ENCODE data around the gene AKAP13. TPM values are rescaled to one million over a fixed set of nuclear protein-coding genes. Genes with fewer than 3 reads are reported as not detected.

AKAP13 gene
- total and polyA plus RNA-seq, 7 donors: 18.2 to 126 (median 93.7) TPM

- H3K9me3 ChIP-seq: no peaks in the 10 kb centered on the region
- DNase-seq (no peak), ATAC-seq (no peak)
- H3K4me1 ChIP-seq: peaks cover 15% of the 10 kb centered on the region
- no peak for TF ChIP-seq CTCF (IDR thresholded peaks at IDR 0.05)
- no peaks in the 10 kb centered on the region for H3K27me3 ChIP-seq (ENCODE audit: insufficient read depth in 3 of 3, low read length in 2 of 3)
- H3K27ac ChIP-seq: no peak overlapping the region
- intact Hi-C loops (cut with DNase I): loop anchor here in 1 of 2 donors (5.0 kb wide), 1 partner anchor 36 kb away; the partner anchor contains the start of gene KLHL25
- H3K36me3 ChIP-seq (ENCODE audit: insufficient read depth in 1 of 2, low read depth in 1 of 2): peaks cover 0 to 23% of the 10 kb centered on the region in 2 donors
- WGBS, 3 donors: 95 to 98% (median 96%) methylated on average over 4 of the region's 4 CpGs
- H3K4me3 ChIP-seq: no peak overlapping the region
These were observed 375.5 kb downstream of the AKAP13 start for GRCh38 chr15:85755942-85756341.

- peaks cover 0 to 25% of the 10 kb centered on the region in 2 donors for H3K36me3 ChIP-seq (ENCODE audit: insufficient read depth in 1 of 2, low read depth in 1 of 2)
- H3K27ac ChIP-seq: no peak overlapping the region
- DNase-seq (no peak), ATAC-seq (no peak)
- H3K27me3 ChIP-seq (ENCODE audit: insufficient read depth in 3 of 3, low read length in 2 of 3): no peaks in the 10 kb centered on the region
- intact Hi-C loops (cut with DNase I): loop anchor here in 1 of 2 donors (5.0 kb wide), 1 partner anchor 36 kb away; the partner anchor contains the start of gene KLHL25
- WGBS, 3 donors: 93 to 95% (median 93%) methylated on average over 9 of the region's 9 CpGs
- no peaks in the 10 kb centered on the region for H3K9me3 ChIP-seq
- peaks cover 9% of the 10 kb centered on the region for H3K4me1 ChIP-seq
- H3K4me3 ChIP-seq: no peak overlapping the region
- no peak for TF ChIP-seq CTCF (IDR thresholded peaks at IDR 0.05)
These were observed 376.1 kb downstream of the AKAP13 start for GRCh38 chr15:85756411-85757072.

GRCh38 chr15:85757073-85757938 is 376.9 kb downstream of the AKAP13 start:
- 82 to 94% (median 90%) methylated on average over 13 of the region's 13 CpGs for WGBS, 3 donors
- H3K36me3 ChIP-seq (ENCODE audit: insufficient read depth in 1 of 2, low read depth in 1 of 2): peaks cover 0 to 25% of the 10 kb centered on the region in 2 donors
- H3K4me1 ChIP-seq: peaks cover 7% of the 10 kb centered on the region
- ATAC-seq (no peak), DNase-seq (no peak)
- TF ChIP-seq CTCF (IDR thresholded peaks at IDR 0.05): no peak
- H3K4me3 ChIP-seq: no peak overlapping the region
- H3K9me3 ChIP-seq: no peaks in the 10 kb centered on the region
- no peak overlapping the region for H3K27ac ChIP-seq
- intact Hi-C loops (cut with DNase I): loop anchor here in 1 of 2 donors (5.0 kb wide), 1 partner anchor 35 kb away; the partner anchor contains the start of gene KLHL25
- H3K27me3 ChIP-seq (ENCODE audit: insufficient read depth in 3 of 3, low read length in 2 of 3): no peaks in the 10 kb centered on the region

GRCh38 chr15:85757939-85758654 is 377.7 kb downstream of the AKAP13 start:
- no peaks in the 10 kb centered on the region for H3K27me3 ChIP-seq (ENCODE audit: insufficient read depth in 3 of 3, low read length in 2 of 3)
- no peak for TF ChIP-seq CTCF (IDR thresholded peaks at IDR 0.05)
- WGBS, 3 donors: 95 to 96% (median 95%) methylated on average over 17 of the region's 17 CpGs
- ATAC-seq (no peak), DNase-seq (no peak)
- no peak overlapping the region for H3K4me3 ChIP-seq
- no peaks in the 10 kb centered on the region for H3K9me3 ChIP-seq
- intact Hi-C loops (cut with DNase I): loop anchor here in 1 of 2 donors (5.0 kb wide), 1 partner anchor 34 kb away; the partner anchor contains the start of gene KLHL25
- peaks cover 0 to 25% of the 10 kb centered on the region in 2 donors for H3K36me3 ChIP-seq (ENCODE audit: insufficient read depth in 1 of 2, low read depth in 1 of 2)
- H3K27ac ChIP-seq: no peak overlapping the region
- peaks cover 15% of the 10 kb centered on the region for H3K4me1 ChIP-seq
